Measurements from ENCODE around the gene SMPDL3A.

The SMPDL3A gene

DNA sequence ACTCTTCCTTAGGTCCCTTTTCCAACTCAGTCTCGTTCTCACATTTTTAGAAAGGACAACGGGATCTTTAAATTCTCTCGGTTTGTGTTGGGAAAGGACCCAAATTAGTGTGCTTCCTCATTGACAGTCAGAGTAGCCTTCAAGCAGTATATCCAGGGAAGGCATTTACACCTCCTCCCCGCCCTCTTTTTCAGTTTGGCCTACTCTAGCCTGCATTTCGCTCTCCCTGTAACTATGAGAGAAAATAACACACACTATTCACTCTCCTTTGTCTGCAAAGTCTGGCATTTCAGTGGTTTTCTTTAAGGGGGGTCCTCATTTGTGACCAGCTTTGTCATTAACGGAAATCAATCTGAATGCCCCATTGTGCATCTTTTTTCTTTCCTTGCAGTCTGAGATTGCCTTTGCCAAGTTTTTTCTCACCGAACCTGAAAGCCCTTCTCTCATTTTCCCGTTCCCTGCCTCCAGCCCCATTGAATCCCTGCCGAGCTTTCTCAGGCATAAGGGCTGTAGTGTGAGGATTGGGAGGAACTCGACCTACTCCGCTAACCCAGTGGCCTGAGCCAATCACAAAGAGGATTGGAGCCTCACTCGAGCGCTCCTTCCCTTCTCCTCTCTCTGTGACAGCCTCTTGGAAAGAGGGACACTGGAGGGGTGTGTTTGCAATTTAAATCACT lies 9.9 kb upstream of the SMPDL3A start:
- no peak for DNase-seq

- DNase-seq: no peak
These were observed 9.4 kb upstream of the SMPDL3A start, which contains the start of gene FABP7 for GRCh38 chr6:122779667-122780066. TSS of gene FABP7 (plus strand) at chr6:122779716. CDS start at chr6:122779795, 79 bp downstream.

GRCh38 chr6:122780114-122780513 lies 8.9 kb upstream of the SMPDL3A start:
- DNase-seq: no peak

GRCh38 chr6:122781716-122782115 lies 7.3 kb upstream of the SMPDL3A start:
- DNase-seq: no peak

DNA sequence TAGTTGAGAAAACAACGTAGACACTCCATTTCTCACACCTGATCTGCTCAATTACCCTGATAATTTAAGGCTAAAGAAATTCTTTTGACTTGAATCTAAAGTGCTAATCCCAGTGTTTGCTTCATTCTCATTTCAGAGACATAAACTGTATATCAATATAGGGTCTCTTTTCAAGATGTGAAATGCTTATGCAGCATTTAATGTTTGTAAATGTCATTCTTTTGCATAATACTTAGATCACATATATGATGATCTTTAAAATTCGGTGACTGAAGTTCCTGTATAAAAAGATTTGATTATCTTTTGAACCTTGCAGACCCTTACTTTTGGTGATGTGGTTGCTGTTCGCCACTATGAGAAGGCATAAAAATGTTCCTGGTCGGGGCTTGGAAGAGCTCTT lies 5.7 kb upstream of the SMPDL3A start:
- no peak for DNase-seq

DNA sequence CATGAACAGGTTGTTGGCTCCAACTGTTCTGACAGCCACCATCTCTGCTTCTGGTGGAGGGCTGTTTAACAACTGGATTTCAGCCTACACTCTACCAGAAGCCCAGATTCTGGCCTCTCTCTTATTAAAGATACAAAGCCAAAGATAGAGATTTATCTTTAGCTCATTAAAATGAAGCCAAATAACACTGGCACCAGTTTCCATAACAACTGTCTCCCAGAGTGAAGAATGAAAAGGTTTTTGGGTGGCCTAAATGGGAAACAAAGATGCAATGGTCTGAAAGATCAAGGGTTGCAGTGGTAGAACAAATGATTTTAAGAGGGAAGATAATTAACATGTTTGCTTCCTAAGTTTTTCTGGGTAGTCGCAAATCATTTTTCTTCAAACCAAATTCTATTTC lies 3.2 kb upstream of the SMPDL3A start:
- DNase-seq: no peak

DNA sequence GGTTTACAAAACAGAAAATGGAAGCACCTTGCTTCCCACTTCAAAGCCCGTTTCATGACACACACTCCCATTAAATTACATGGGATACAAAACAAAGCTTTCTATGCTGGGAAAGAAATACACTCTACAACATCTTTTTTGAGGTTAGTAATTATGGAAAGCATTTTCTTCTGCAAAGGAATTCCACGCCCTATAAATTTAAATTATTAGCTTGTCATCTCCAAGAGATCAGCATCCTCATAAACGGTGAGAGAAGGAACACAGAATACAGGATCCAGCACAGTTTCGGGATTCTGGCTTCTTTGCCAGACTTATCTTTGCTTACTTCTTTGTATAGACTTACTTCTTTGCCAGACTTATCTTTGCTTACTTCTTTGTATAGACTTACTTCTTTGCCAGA lies 1.3 kb upstream of the SMPDL3A start:
- no peak for DNase-seq

- no peak for DNase-seq
These were observed 850 bp upstream of the SMPDL3A start for GRCh38 chr6:122788208-122788607.

DNA sequence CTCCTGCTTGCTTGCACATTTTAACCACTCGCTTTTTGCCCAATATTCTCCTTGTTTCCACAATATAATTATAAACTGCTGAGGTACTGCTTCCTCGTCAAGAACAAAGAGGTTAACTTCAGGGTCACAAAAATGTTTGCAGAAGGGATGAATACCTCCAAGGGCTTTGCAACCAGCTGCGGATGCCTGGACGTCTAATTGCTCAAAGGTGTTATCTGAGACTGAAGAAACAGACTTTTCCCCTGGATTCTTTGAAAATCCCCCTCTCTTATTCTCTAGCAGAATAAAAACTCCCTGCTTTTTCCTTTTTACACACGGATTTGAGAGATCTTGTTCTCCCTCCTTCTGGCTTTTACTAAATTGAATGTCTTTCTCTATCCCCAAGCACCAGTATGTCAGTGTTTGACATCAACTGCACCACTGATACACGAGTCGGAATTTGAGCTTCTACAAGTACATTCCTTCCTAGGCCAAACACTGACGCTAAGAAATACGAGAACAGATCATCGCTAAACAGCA lies 336 bp upstream of the SMPDL3A start:
- no peak for DNase-seq

DNA sequence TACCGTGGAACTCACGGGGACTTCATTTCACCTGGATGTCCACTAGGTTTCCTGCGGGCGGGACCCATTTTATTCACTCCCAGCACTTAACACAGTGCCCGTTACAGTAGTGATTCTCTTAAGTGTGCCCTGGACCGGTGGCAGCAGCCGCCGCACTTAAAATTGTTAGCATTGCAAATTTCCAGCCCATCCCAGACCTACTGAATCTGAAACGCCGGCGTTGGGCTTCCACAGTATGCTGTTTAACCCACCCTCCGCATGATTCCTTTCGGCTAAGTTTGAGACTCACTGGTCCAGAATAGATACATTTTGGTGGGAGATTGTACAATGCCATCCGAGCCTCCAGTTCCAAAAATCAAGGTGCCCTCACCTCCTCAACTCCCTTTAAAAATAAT lies 967 bp downstream of the SMPDL3A start:
- no peak for DNase-seq

DNA sequence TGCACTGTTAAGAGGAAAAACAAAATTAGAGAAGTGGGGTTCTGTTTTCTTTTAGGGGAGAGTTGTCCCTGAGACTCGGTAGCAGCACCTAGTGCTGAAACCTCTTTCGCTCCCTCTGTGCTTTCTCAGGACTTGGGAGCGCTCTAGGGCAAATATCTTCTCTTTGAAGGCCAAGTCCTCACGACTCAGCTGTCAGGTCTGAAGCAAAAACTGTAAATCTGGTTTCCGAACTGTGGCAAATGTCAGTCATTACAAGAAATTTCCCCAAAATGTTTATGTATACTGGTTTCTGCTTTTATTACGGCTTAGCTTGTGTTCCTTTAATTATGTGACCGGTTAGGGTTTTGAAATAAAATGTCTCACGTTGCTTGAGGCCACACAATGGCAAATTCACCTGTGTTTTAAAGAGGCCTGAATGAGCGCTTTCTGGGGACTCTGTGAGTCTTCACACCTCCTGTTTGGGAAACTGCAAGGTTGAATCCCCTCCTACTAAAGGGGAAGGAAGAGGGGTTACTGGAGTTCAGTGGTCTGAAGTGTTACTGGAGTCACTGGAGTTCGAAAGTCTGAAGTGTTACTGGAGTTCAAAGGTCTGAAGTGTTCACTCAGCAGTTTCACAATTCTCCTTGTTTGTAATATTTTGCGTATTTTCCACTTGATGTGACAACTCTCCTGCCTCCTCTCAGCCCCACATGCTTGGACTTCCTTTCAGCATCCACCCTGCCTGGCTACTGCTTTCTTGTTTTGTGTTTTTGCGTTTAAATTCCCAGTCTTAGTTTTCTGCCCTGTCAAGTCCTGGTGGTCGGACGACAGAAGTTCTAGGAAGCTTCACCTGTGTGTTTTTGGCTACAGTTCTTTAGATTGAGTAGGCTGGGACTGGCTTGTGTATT lies 1.6 kb downstream of the SMPDL3A start:
- no peak for DNase-seq

DNA sequence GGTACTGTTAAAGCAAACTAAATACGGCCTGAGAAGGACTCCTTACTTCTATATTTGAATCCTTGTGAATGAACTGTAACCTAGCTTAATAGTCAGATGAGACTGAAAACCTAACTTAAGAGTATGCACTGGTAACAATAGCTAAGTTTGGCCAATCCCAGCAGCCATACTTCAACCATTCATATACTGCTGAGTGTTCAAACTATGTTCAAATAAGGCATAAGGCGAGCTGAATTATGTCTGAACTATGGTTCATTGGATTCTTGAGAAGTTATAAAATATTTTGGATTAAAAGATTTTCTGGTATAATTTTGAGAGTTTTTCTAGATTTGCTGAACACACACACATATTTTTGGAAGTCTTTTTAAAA lies 2.2 kb downstream of the SMPDL3A start:
- DNase-seq: no peak

GRCh38 chr6:122792766-122793165 lies 3.7 kb downstream of the SMPDL3A start:
- DNase-seq: no peak

DNA sequence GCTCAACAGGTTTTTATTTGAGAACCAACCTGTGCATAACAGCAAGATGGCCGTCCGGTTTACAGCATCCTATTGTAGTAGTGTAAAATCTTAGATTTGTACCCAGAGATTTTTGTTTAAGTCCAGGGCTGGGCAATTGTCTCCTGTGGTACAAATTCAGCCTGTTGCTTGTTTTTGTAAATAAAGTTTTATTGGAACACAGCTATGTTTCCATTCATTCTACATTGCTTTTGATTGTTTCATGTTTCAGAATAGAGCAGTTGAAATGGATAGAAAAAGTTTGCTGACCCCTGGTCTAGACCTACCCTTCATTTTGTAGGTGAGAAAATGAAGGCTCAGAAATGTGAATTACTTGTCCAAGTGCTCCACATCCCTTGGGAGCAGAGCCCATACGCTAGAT lies 8.5 kb downstream of the SMPDL3A start:
- no peak for DNase-seq

DNA sequence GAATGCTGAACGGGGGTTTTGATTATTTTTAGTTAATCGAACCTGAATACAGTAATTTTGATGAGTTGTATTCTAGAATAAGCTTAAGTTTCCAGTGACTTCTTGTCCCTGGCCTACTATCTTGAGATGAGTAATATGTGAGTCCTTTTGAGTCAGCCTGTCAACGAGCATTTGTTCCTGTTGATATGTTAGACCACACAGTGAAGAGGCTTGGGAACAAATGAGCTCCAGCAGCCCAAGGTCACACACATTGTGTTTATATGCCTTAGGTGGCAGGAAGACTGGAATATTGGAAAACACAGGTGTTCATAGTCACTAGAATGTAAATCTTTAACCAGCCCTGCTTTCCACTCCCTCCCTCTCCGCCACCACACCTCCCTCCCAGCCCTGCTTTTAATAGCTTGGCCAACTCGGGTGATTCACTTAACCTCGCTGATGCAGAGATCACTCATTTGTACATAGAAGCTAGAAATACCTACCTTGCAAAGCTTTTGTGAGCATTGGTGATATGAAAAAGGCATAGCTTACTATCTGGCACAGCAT lies 9.1 kb downstream of the SMPDL3A start:
- no peak for DNase-seq

- no peak for DNase-seq
These were observed 10.2 kb downstream of the SMPDL3A start for GRCh38 chr6:122799140-122799745.

GRCh38 chr6:122799916-122800686 lies 11.0 kb downstream of the SMPDL3A start:
- DNase-seq: no peak

- DNase-seq: no peak
These were observed 11.8 kb downstream of the SMPDL3A start for GRCh38 chr6:122800906-122801305.

DNA sequence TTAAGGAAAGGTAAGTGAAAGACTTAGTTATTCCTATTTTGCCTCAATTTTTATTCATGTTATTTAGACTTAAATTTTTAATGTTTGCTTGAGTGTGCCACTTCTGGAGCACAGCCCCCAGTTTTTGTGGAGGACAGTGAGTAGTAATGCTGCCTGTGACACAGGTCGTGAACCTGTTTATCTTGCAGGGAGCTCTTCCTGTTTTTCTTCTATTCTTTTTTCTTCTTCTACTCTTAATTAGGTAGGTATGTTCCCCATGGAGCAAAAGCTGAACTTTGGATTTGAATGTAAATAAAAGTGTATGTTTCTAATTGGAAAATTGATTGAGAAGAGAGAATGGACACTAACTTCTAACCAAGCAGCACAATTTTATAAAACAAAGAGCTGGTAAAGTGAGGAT lies 12.3 kb downstream of the SMPDL3A start:
- no peak for DNase-seq

DNA sequence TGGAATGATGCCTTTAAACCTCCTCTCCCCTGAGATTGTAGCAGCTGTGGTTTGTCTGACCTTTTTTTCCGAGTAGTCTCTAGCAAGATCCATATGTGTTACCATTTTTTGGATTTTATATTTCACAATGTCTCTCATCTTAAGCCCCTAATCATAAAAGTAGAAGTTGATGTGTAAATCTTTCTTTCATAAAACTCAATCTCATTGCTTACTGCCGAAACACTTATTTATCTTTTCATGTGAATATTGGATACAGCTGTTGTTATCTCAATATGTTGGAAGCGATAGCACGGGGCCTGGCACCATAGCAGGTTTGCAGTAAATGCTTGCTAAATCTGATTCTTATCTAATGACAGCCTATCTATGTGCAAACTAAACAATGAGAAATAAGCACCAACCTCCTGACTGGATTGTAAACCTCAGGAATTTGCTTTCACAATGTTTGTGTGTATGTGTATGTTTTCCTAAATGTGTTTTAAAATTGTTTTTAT lies 14.2 kb downstream of the SMPDL3A start:
- no peak for DNase-seq

GRCh38 chr6:122804962-122805485 lies 16.0 kb downstream of the SMPDL3A start:
- no peak for DNase-seq

- no peak for DNase-seq
These were observed 17.2 kb downstream of the SMPDL3A start for GRCh38 chr6:122806291-122806690.
